ENCODE measurements around the gene ABCA6.

The ABCA6 gene

GRCh38 chr17:69048634-69049033, 93.1 kb downstream of the ABCA6 start:
- no peak for DNase-seq (ENCODE audit: low spot score)

GRCh38 chr17:69047368-69048263, 94.1 kb downstream of the ABCA6 start:
- no peak for DNase-seq (ENCODE audit: low spot score)

GRCh38 chr17:69046121-69046807, 95.4 kb downstream of the ABCA6 start:
- DNase-seq (ENCODE audit: low spot score) = peak; percentile 37

DNA sequence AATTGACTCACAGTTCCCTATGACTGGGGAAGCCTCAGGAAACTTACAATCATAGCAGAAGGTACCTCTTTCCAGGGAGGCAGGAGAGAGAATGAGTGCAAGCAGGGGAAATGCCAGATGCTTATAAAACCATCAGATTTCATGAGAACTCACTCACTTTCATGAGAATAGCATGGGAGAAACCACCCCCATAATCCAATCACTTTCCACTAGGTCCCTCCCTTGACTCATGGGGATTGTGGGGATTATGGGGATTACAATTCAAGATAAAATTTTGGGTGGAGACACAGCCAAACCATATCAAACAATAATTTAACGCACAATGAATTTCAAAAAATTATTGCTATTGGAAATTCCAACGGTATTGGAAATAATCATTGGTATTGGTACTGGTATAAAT, 96.0 kb downstream of the ABCA6 start:
- no peak for DNase-seq (ENCODE audit: low spot score)

DNA sequence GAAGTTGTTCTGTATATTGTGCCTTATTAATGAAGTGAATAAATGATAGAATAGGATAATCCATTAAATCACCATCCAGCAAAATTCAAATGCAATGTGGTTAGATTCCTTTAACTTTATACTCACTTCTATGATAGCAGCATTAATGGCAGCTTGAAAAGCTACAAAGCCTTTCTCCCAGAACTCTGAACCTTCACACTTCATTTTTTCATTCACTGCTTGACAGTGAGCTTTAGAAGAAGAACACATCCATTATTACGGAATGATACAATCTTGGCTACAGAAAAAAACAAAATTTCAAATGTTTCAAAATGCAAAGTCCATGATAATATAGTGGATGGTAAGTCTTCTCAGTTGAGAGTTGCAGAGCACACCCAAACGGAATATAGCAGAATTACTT, 97.3 kb downstream of the ABCA6 start:
- DNase-seq (ENCODE audit: low spot score) = no peak

DNA sequence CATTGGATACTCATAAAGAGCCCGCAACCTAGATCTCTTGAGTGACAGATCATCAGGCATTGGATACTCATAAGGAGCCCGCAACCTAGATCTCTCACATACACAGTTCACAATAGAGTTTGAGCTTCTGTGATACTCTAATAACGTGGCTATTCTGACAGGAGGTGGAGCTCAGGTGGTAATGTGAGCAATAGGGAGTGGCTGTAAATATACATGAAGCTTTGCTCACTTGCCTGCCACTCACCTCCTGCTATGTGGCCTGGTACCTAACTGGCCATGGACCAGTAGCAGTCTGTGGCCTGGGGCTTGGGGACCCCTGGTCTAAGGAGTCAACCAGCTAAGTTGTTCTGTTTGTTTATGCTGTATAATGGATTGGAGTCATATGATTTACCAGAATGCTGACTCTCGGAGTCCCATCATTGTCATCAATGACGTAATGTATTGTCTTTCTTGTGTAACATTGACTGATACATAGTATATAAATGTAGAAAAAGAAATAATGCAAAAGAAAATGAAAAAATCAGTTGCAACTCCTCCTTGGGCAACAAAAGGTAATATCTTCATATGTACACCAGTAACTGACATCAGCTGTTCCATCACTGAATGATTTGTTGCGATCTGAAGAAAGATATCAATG, 98.5 kb downstream of the ABCA6 start:
- no peak for DNase-seq (ENCODE audit: low spot score)

- DNase-seq (ENCODE audit: low spot score) = no peak
Measured at GRCh38 chr17:69042308-69042707, 99.4 kb downstream of the ABCA6 start.

DNA sequence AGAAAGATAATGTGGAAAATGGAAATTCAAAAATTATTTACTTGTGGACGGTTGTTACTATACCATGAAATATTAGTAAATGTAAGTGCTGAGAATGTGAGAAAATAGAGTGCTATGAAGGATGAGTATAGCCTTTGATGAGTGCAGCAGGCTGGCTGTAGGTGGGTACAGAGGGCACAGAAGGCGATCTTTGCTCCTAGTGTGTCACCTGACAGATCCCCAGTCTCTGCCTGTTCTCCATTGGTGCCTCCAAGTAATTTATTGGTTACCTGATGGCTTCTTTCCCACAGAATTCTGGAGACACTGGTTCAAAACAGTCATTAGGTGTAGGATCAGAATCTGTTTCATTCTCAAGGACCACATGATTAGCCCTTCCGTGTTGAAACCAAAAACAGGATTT, 109.9 kb downstream of the ABCA6 start:
- DNase-seq (ENCODE audit: low spot score) = no peak

- no peak for DNase-seq (ENCODE audit: low spot score)
Measured at GRCh38 chr17:69030169-69030568, 111.5 kb downstream of the ABCA6 start.
